Body of pancreas (tissue), 4 donors: ENCODE results near the gene TMEM235.

Source experiments
- CTCF ChIP-seq, 7 experiments: fragments of 450-650 bp in 4 of 7; fragments of 200-600 bp in 3 of 7; sonication (generic) in 3 of 7; IDR thresholded peaks; one replicate each; pipeline ENCODE4 v1.5.1; 2016 to 2019; ENCODE audit warnings: antibody characterized with exemption in 7 of 7
- POLR2A ChIP-seq, 3 donors: fragments of 450-650 bp; IDR thresholded peaks; one replicate each; pipeline ENCODE4 v1.6.1; 2016; ENCODE audit warnings: antibody characterized with exemption in 3 of 3, mild to moderate bottlenecking in 2 of 3

GRCh38 chr17:78239489-78239931 lies 8.1 kb downstream of the TMEM235 start:
- TF ChIP-seq POLR2A (IDR thresholded peaks at IDR 0.05) (no peak), CTCF (IDR thresholded peaks at IDR 0.05) (no peak)
